NB4 (cell line): ENCODE data around the gene EBF4.

ENCODE experiments used
- POLR2A ChIP-seq: IDR thresholded peaks from 2 replicates; pipeline ENCODE4 v1.6.1; 2011; ENCODE audit warnings: mild to moderate bottlenecking; ENCODE audit not compliant: insufficient read length; ENCODE audit errors: extremely low read depth
- TF ChIP-seq, protein P1 (sequence below): IDR thresholded peaks from one replicate; pipeline ENCODE4 v1.5.1; 2012; ENCODE audit warnings: low read depth, low read length
- TF ChIP-seq, protein P2 (sequence below): IDR thresholded peaks from 2 replicates; pipeline ENCODE4 v1.6.1; 2011; ENCODE audit warnings: low read depth, low read length

DNA sequence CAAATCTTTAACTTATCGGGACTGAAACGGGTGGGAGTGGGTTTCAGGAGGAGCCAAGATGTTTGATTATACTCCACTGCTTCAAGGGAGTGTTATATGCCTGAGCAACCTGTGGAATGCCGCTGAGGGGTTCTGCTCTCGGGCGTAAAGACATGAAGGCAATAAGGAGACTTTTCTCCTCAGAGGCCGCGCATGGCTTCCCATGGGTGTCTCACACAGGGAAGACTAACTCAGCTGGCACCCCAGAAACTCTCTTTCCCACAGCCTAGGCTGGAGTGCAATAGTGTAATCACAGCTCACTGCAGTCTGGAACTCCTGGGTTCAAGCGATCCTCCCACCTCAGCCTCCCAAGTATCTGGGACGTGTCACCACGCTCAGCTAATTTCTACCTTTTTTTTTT lies 117.1 kb downstream of the EBF4 start:
- TF ChIP-seq, protein P1, sequence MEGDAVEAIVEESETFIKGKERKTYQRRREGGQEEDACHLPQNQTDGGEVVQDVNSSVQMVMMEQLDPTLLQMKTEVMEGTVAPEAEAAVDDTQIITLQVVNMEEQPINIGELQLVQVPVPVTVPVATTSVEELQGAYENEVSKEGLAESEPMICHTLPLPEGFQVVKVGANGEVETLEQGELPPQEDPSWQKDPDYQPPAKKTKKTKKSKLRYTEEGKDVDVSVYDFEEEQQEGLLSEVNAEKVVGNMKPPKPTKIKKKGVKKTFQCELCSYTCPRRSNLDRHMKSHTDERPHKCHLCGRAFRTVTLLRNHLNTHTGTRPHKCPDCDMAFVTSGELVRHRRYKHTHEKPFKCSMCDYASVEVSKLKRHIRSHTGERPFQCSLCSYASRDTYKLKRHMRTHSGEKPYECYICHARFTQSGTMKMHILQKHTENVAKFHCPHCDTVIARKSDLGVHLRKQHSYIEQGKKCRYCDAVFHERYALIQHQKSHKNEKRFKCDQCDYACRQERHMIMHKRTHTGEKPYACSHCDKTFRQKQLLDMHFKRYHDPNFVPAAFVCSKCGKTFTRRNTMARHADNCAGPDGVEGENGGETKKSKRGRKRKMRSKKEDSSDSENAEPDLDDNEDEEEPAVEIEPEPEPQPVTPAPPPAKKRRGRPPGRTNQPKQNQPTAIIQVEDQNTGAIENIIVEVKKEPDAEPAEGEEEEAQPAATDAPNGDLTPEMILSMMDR = no peak
- TF ChIP-seq POLR2A = no peak
- TF ChIP-seq, protein P2, sequence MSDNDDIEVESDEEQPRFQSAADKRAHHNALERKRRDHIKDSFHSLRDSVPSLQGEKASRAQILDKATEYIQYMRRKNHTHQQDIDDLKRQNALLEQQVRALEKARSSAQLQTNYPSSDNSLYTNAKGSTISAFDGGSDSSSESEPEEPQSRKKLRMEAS = no peak
